Measurements from ENCODE around the gene IFI16. TPM values are rescaled to one million over a fixed set of nuclear protein-coding genes. Genes with fewer than 3 reads are reported as not detected.

IFI16 gene
- total and polyA plus RNA-seq, 10 of the 15 experiments (the other 5 are each of a cell fraction or from before 2014, with no cell fraction given) = 120 to 375 (median 188) TPM

- no peak for TF ChIP-seq EP300 (IDR thresholded peaks at IDR 0.05; ENCODE audit: borderline replicate concordance in 1 of 2, control insufficient read depth in 1 of 2, low read depth in 2 of 2, low read length in 2 of 2)
- peak; percentile 52; the same call in 1 of the 2 replicates for TF ChIP-seq GABPA (IDR thresholded peaks at IDR 0.05; ENCODE audit: low read depth)
- peak; percentile 11; the same call in 1 of the 2 replicates for TF ChIP-seq PKNOX1 (IDR thresholded peaks at IDR 0.05)
These were observed 5.8 kb downstream of the IFI16 start (continued) for GRCh38 chr1:159015440-159015909.

DNA sequence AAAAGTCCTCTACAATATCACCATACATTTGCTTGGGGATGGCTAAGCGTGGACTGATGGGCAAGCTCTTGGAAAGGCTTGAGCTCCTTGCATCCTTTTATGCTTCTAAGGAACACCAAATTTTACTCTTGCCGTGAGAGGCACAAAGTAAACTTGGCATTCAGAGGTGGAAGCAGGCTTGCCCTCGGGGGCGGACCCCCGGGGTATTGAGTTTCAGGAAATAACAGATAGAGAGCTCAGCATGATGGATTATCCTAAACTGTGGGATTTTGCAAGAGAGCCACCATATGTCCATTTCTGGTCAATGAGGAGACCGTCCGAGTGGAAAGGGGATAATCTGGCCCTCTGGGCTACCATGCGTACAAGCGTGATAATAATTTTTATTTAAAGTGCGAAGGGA, 14.0 kb downstream of the IFI16 start:
- no peak for FAIRE-seq
- 97% methylated on average over 10 of the region's 10 CpGs for WGBS (ENCODE audit: insufficient coverage, insufficient replicate concordance, low lambda C conversion rate, missing lambda C conversion rate)
- CTCF ChIA-PET = interaction anchor here (0.6 to 1.2 kb wide), 3 partner anchors 16 to 663 kb away, joined by 3 read pairs; no protein-coding TSS in a partner anchor
- H3K9me3 ChIP-seq (replicated peaks; ENCODE audit: control insufficient read depth, insufficient read depth, low read length) = no peaks in the 10 kb centered on the region; the same call in 1 of the 3 replicates
- H3K27ac ChIP-seq (ENCODE audit: control insufficient read depth, insufficient read depth) = no peak overlapping the region
- SMC1A ChIA-PET (ENCODE audit: uncharacterized antibody, unreplicated experiment) = interaction anchor here (4.5 kb wide), 1 partner anchor 17 kb away, joined by 15 read pairs; no protein-coding TSS in a partner anchor
- intact Hi-C loops (cut with micrococcal nuclease; ENCODE audit: unreplicated experiment) (loop anchor here (5.0 kb wide), 1 partner anchor 34 kb away; no protein-coding TSS in a partner anchor), in situ Hi-C loops (cut with MboI) (no loop called here)
- POLR2A ChIA-PET = interaction anchor here (1.2 kb wide), 1 partner anchor 17 kb away, joined by 3 read pairs; no protein-coding TSS in a partner anchor
- no TSS peak for BruUV-seq (replicated peaks)
- no peak for DNase-seq (ENCODE audit: low read depth, low spot score)
- H3K27me3 ChIP-seq (replicated peaks in 1 of 2; ENCODE audit: control insufficient read depth in 2 of 2, insufficient read depth in 2 of 2, low read length in 1 of 2) = no peaks in the 10 kb centered on the region
- RAD21 ChIA-PET (ENCODE audit: unreplicated experiment) = no interaction called here
- H2AFZ ChIP-seq (ENCODE audit: control insufficient read depth, low read depth, low read length) = no peak overlapping the region
- no peak overlapping the region for H3K9ac ChIP-seq (ENCODE audit: control insufficient read depth, insufficient read depth, low read length)
- H3K4me2 ChIP-seq (ENCODE audit: control insufficient read depth, insufficient read depth) = no peak overlapping the region
- H3K79me2 ChIP-seq (ENCODE audit: control insufficient read depth, insufficient read depth, low read length) = peaks cover 82% of the 10 kb centered on the region
- no peak overlapping the region for H3K4me3 ChIP-seq
- peaks cover 1 to 45% of the 10 kb centered on the region in 2 experiments for H3K36me3 ChIP-seq (ENCODE audit: control insufficient read depth in 2 of 2, insufficient read depth in 2 of 2, low read length in 1 of 2)
- H4K20me1 ChIP-seq (ENCODE audit: control insufficient read depth, insufficient read depth) = peaks cover 5% of the 10 kb centered on the region; the same call in 1 of the 2 replicates
- TF ChIP-seq, protein P1, sequence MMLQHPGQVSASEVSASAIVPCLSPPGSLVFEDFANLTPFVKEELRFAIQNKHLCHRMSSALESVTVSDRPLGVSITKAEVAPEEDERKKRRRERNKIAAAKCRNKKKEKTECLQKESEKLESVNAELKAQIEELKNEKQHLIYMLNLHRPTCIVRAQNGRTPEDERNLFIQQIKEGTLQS (IDR thresholded peaks at IDR 0.05; ENCODE audit: borderline replicate concordance, extremely low read depth, low read depth, low read length) = no peak
- no peak for TF ChIP-seq TCF12 (IDR thresholded peaks at IDR 0.05; ENCODE audit: low read depth, low read length)
- no peak for TF ChIP-seq KLF5 (IDR thresholded peaks at IDR 0.05; ENCODE audit: partially characterized antibody)
- no peak for TF ChIP-seq WRNIP1 (IDR thresholded peaks at IDR 0.05; ENCODE audit: borderline replicate concordance, low read depth, low read length)
- no peak for TF ChIP-seq ASH2L (IDR thresholded peaks at IDR 0.05; ENCODE audit: borderline replicate concordance, low read depth)
- TF ChIP-seq NFYB (IDR thresholded peaks at IDR 0.05; ENCODE audit: insufficient read depth, low read depth, low read length) = no peak
- TF ChIP-seq MTA2 (IDR thresholded peaks at IDR 0.05; ENCODE audit: low read depth) = no peak
- no peak for TF ChIP-seq MEF2B (IDR thresholded peaks at IDR 0.05; ENCODE audit: partially characterized antibody, poor library complexity, severe bottlenecking)
- TF ChIP-seq CHD4 (IDR thresholded peaks at IDR 0.05) = no peak
- TF ChIP-seq TCF3 (IDR thresholded peaks at IDR 0.05; ENCODE audit: borderline replicate concordance, insufficient read depth, low read depth, low read length) = no peak
- TF ChIP-seq CHD1 (IDR thresholded peaks at IDR 0.05; ENCODE audit: low read depth, low read length) = no peak
- no peak for TF ChIP-seq IRF5 (IDR thresholded peaks at IDR 0.05; ENCODE audit: borderline replicate concordance)
- no peak for TF ChIP-seq HDAC6 (IDR thresholded peaks at IDR 0.05; ENCODE audit: unreplicated experiment)
- TF ChIP-seq POLR2A (IDR thresholded peaks at IDR 0.05; ENCODE audit: low read depth, low read length) = no peak
- TF ChIP-seq SMC3 (IDR thresholded peaks at IDR 0.05; ENCODE audit: borderline replicate concordance, low read length) = no peak
- TF ChIP-seq NFXL1 (IDR thresholded peaks at IDR 0.05; ENCODE audit: borderline replicate concordance) = no peak
- no peaks in the 10 kb centered on the region; the same call in 1 of the 2 replicates for H3K4me1 ChIP-seq (ENCODE audit: control insufficient read depth, insufficient read depth, low read length)
- no peak for ATAC-seq
